HEK293 (cell line): Measurements from ENCODE around the gene GALNT11.

Experiments
- CTCF ChIA-PET: fragments of 350-600 bp; formaldehyde crosslinking; extraction: SDS; loops from one replicate; lab custom pipeline; 2021; ENCODE audit warnings: antibody characterized with exemption; lab: Yijun Ruan, JAX
- POLR2A ChIA-PET: fragments of 300-600 bp; formaldehyde crosslinking; extraction: SDS; loops from one replicate; lab custom pipeline; 2020; ENCODE audit warnings: antibody characterized with exemption, inconsistent platforms; lab: Yijun Ruan, JAX
- H3K27ac ChIP-seq: fragments of 200-500 bp; sonication (Bioruptor generic); 2 replicates; pipeline ENCODE4 v1.5.1; 2014; ENCODE audit warnings: low read depth, low read length, control low read depth, inconsistent platforms; ENCODE audit errors: extremely low read depth
- H3K36me3 ChIP-seq, 2 experiments: fragments of 200-500 bp in 1 of 2; sonication (Bioruptor generic) in 1 of 2; 1 replicate in 1 of 2; 2 replicates in 1 of 2; pipeline ENCODE4 v1.5.1; 2014 to 2017; ENCODE audit warnings: inconsistent platforms in 2 of 2, low read length in 2 of 2; ENCODE audit not compliant: control insufficient read depth in 2 of 2, insufficient read depth in 1 of 2
- H3K4me1 ChIP-seq: fragments of 200-500 bp; sonication (Bioruptor generic); 2 replicates; pipeline ENCODE4 v1.5.1; 2014; ENCODE audit warnings: mild to moderate bottlenecking, low read length, inconsistent platforms; ENCODE audit not compliant: control insufficient read depth, insufficient read depth
- H3K4me3 ChIP-seq: 2 replicates; pipeline ENCODE4 v1.5.1; 2011; ENCODE audit warnings: low read depth, mild to moderate bottlenecking, control low read depth, low read length, moderate library complexity
- H3K9me3 ChIP-seq: fragments of 200-500 bp; sonication (Bioruptor generic); 2 replicates; pipeline ENCODE4 v1.5.1; 2014; ENCODE audit warnings: low read depth, low read length, inconsistent platforms; ENCODE audit not compliant: control insufficient read depth, insufficient read depth
- EGR2 ChIP-seq: fragments of 450-650 bp; formaldehyde crosslinking; IDR thresholded peaks from 2 replicates; pipeline ENCODE4 v1.5.1; 2016; ENCODE audit warnings: low read depth, missing biosample characterization, missing genetic modification characterization
- HOXA7 ChIP-seq: sonication (generic); formaldehyde crosslinking; IDR thresholded peaks from 2 replicates; pipeline ENCODE4 v1.8.1; 2022; ENCODE audit warnings: missing genetic modification reagents, borderline replicate concordance
- KLF7 ChIP-seq: fragments of 450-650 bp; formaldehyde crosslinking; IDR thresholded peaks from 2 replicates; pipeline ENCODE4 v1.5.1; 2016; ENCODE audit warnings: missing biosample characterization, missing genetic modification characterization, borderline replicate concordance
- OSR2 ChIP-seq: fragments of 450-650 bp; formaldehyde crosslinking; IDR thresholded peaks from 2 replicates; pipeline ENCODE4 v1.5.1; 2016; ENCODE audit warnings: missing biosample characterization, missing genetic modification characterization
- PRDM10 ChIP-seq: fragments of 450-650 bp; formaldehyde crosslinking; IDR thresholded peaks from 2 replicates; pipeline ENCODE4 v1.5.1; 2016; ENCODE audit warnings: missing biosample characterization, missing genetic modification characterization
- REST ChIP-seq: fragments of 450-650 bp; formaldehyde crosslinking; IDR thresholded peaks from 2 replicates; pipeline ENCODE4 v1.5.1; 2016; ENCODE audit warnings: missing biosample characterization, missing genetic modification characterization
- SCRT2 ChIP-seq: fragments of 450-650 bp; formaldehyde crosslinking; IDR thresholded peaks from 2 replicates; pipeline ENCODE4 v1.5.1; 2016; ENCODE audit warnings: missing biosample characterization, missing genetic modification characterization
- YY1 ChIP-seq: fragments of 450-650 bp; formaldehyde crosslinking; IDR thresholded peaks from 2 replicates; pipeline ENCODE4 v1.5.1; 2018; ENCODE audit warnings: missing biosample characterization, missing genetic modification characterization
- ZFP69B ChIP-seq: fragments of 450-650 bp; formaldehyde crosslinking; IDR thresholded peaks from 2 replicates; pipeline ENCODE4 v1.5.1; 2016; ENCODE audit warnings: missing biosample characterization, missing genetic modification characterization
- ZNF121 ChIP-seq: fragments of 450-650 bp; formaldehyde crosslinking; IDR thresholded peaks from 2 replicates; pipeline ENCODE4 v1.5.1; 2016; ENCODE audit warnings: missing biosample characterization, missing genetic modification characterization
- ZNF175 ChIP-seq: fragments of 450-650 bp; formaldehyde crosslinking; IDR thresholded peaks from 2 replicates; pipeline ENCODE4 v1.5.1; 2016; ENCODE audit warnings: missing biosample characterization, missing genetic modification characterization
- ZNF184 ChIP-seq: fragments of 450-650 bp; IDR thresholded peaks from 2 replicates; pipeline ENCODE4 v1.5.1; 2018; ENCODE audit warnings: missing biosample characterization, mild to moderate bottlenecking, missing genetic modification characterization
- ZNF280C ChIP-seq: fragments of 450-650 bp; formaldehyde crosslinking; IDR thresholded peaks from 2 replicates; pipeline ENCODE4 v1.5.1; 2016; ENCODE audit warnings: missing biosample characterization, missing genetic modification characterization
- ZNF416 ChIP-seq: fragments of 450-650 bp; formaldehyde crosslinking; IDR thresholded peaks from 2 replicates; pipeline ENCODE4 v1.5.1; 2016; ENCODE audit warnings: missing biosample characterization, missing genetic modification characterization
- ZNF423 ChIP-seq: fragments of 450-650 bp; formaldehyde crosslinking; IDR thresholded peaks from 2 replicates; pipeline ENCODE4 v1.5.1; 2016; ENCODE audit warnings: missing biosample characterization, missing genetic modification characterization
- ZNF600 ChIP-seq: fragments of 450-650 bp; formaldehyde crosslinking; IDR thresholded peaks from 2 replicates; pipeline ENCODE4 v1.5.1; 2016; ENCODE audit warnings: missing biosample characterization, missing genetic modification characterization
- ZNF670 ChIP-seq: fragments of 450-650 bp; formaldehyde crosslinking; IDR thresholded peaks from 2 replicates; pipeline ENCODE4 v1.5.1; 2016; ENCODE audit warnings: missing biosample characterization, missing genetic modification characterization, low read depth
- ZNF677 ChIP-seq: fragments of 450-650 bp; IDR thresholded peaks from 2 replicates; pipeline ENCODE4 v1.5.0; 2018; ENCODE audit warnings: missing biosample characterization, mild to moderate bottlenecking, missing genetic modification characterization, moderate library complexity
- ZNF768 ChIP-seq: fragments of 450-650 bp; formaldehyde crosslinking; IDR thresholded peaks from 2 replicates; pipeline ENCODE4 v1.5.1; 2018; ENCODE audit warnings: missing biosample characterization, mild to moderate bottlenecking, missing genetic modification characterization
- TF ChIP-seq, protein P1 (sequence below): fragments of 450-650 bp; formaldehyde crosslinking; IDR thresholded peaks from 2 replicates; pipeline ENCODE4 v1.5.1; 2017; ENCODE audit warnings: missing biosample characterization, missing genetic modification characterization

Gene GALNT11

GRCh38 chr7:152097330-152097729, 71.9 kb downstream of the GALNT11 start (continued):
- TF ChIP-seq KLF7 (tag by site-specific recombination) = no peak
- TF ChIP-seq ZNF184 (tag by site-specific recombination) = no peak

GRCh38 chr7:152103066-152103465, 77.6 kb downstream of the GALNT11 start:
- CTCF ChIA-PET = no interaction called here
- no peak overlapping the region for H3K27ac ChIP-seq
- TF ChIP-seq ZNF768 (tag by site-specific recombination) (no peak), ZNF600 (tag by site-specific recombination) (no peak), ZNF280C (tag by site-specific recombination) (no peak), ZNF175 (tag by site-specific recombination) (no peak), ZNF677 (no peak), ZNF670 (no peak), EGR2 (no peak), OSR2 (tag by site-specific recombination) (no peak), ZFP69B (tag by site-specific recombination) (no peak), ZNF423 (tag by site-specific recombination) (no peak), PRDM10 (no peak), ZNF121 (tag by site-specific recombination) (no peak), ZNF416 (tag by site-specific recombination) (no peak), HOXA7 (CRISPR knock-in tag) (no peak), SCRT2 (tag by site-specific recombination) (no peak), REST (tag by site-specific recombination) (no peak), YY1 (tag by site-specific recombination) (no peak)
- TF ChIP-seq, protein P1, sequence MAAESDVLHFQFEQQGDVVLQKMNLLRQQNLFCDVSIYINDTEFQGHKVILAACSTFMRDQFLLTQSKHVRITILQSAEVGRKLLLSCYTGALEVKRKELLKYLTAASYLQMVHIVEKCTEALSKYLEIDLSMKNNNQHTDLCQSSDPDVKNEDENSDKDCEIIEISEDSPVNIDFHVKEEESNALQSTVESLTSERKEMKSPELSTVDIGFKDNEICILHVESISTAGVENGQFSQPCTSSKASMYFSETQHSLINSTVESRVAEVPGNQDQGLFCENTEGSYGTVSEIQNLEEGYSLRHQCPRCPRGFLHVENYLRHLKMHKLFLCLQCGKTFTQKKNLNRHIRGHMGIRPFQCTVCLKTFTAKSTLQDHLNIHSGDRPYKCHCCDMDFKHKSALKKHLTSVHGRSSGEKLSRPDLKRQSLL (tag by site-specific recombination) = no peak
- H3K4me1 ChIP-seq = no peaks in the 10 kb centered on the region
- POLR2A ChIA-PET = no interaction called here
- peaks cover 0 to 30% of the 10 kb centered on the region in 2 experiments; a peak in 2 of 3 replicates for H3K36me3 ChIP-seq
- no peak overlapping the region for H3K4me3 ChIP-seq
- no peaks in the 10 kb centered on the region for H3K9me3 ChIP-seq
